ENCODE results near the gene KCNMB3.

KCNMB3 gene

GRCh38 chr3:179269152-179269707 lies 18.3 kb upstream of the KCNMB3 start:
- Histone ChIP-seq H3K4me3 (ENCODE audit: low read depth, low read length) (no peak overlapping the region), H3K36me3 (replicated peaks) (no peaks in the 10 kb centered on the region), H3K27ac (no peak overlapping the region), H3K27me3 (replicated peaks) (no peaks in the 10 kb centered on the region)
- in situ Hi-C loops (cut with HindIII; ENCODE audit: low pct_ligation_motif_present, low sequenced_read_pairs), result no loop called here
- TF ChIP-seq CTCF (IDR thresholded peaks at IDR 0.05; ENCODE audit: low read depth, low read length, missing control alignments), result no peak
- DNase-seq, result no peak

- Histone ChIP-seq H3K4me3 (ENCODE audit: low read depth, low read length) (no peak overlapping the region), H3K27me3 (replicated peaks) (no peaks in the 10 kb centered on the region), H3K27ac (no peak overlapping the region), H3K36me3 (replicated peaks) (no peaks in the 10 kb centered on the region)
- DNase-seq, result no peak
- no peak for TF ChIP-seq CTCF (IDR thresholded peaks at IDR 0.05; ENCODE audit: low read depth, low read length, missing control alignments)
- in situ Hi-C loops (cut with HindIII; ENCODE audit: low pct_ligation_motif_present, low sequenced_read_pairs), result no loop called here
Measured at GRCh38 chr3:179268400-179269051, 17.6 kb upstream of the KCNMB3 start.

GRCh38 chr3:179266701-179267211 lies 15.8 kb upstream of the KCNMB3 start:
- no peak overlapping the region for H3K27ac ChIP-seq
- TF ChIP-seq CTCF (IDR thresholded peaks at IDR 0.05; ENCODE audit: low read depth, low read length, missing control alignments), result no peak
- no peak overlapping the region for H3K4me3 ChIP-seq (ENCODE audit: low read depth, low read length)
- in situ Hi-C loops (cut with HindIII; ENCODE audit: low pct_ligation_motif_present, low sequenced_read_pairs), result no loop called here
- no peaks in the 10 kb centered on the region for H3K27me3 ChIP-seq (replicated peaks)
- DNase-seq, result no peak
- H3K36me3 ChIP-seq (replicated peaks), result no peaks in the 10 kb centered on the region

GRCh38 chr3:179265875-179266274 lies 15.0 kb upstream of the KCNMB3 start:
- in situ Hi-C loops (cut with HindIII; ENCODE audit: low pct_ligation_motif_present, low sequenced_read_pairs), result no loop called here
- Histone ChIP-seq H3K4me3 (ENCODE audit: low read depth, low read length) (no peak overlapping the region), H3K36me3 (replicated peaks) (no peaks in the 10 kb centered on the region), H3K27me3 (replicated peaks) (no peaks in the 10 kb centered on the region), H3K27ac (no peak overlapping the region)
- peak; percentile 4 for DNase-seq
- TF ChIP-seq CTCF (IDR thresholded peaks at IDR 0.05; ENCODE audit: low read depth, low read length, missing control alignments), result no peak

GRCh38 chr3:179265092-179265491 lies 14.2 kb upstream of the KCNMB3 start:
- H3K36me3 ChIP-seq (replicated peaks), result no peaks in the 10 kb centered on the region
- H3K27me3 ChIP-seq (replicated peaks), result no peaks in the 10 kb centered on the region
- DNase-seq, result no peak
- H3K4me3 ChIP-seq (ENCODE audit: low read depth, low read length), result no peak overlapping the region
- TF ChIP-seq CTCF (IDR thresholded peaks at IDR 0.05; ENCODE audit: low read depth, low read length, missing control alignments), result no peak
- in situ Hi-C loops (cut with HindIII; ENCODE audit: low pct_ligation_motif_present, low sequenced_read_pairs), result no loop called here
- H3K27ac ChIP-seq, result no peak overlapping the region
